C4-2B (cell line): ENCODE data around the gene NTF3.

Experiments
- ZFX ChIP-seq: fragments of 450-650 bp; IDR thresholded peaks from 2 replicates; pipeline ENCODE4 v1.6.1; 2017
- TF ChIP-seq, protein P1 (sequence below): fragments of 450-650 bp; conservative IDR thresholded peaks from 2 replicates; pipeline ENCODE4 v1.5.1; 2017; ENCODE audit warnings: mild to moderate bottlenecking

DNA sequence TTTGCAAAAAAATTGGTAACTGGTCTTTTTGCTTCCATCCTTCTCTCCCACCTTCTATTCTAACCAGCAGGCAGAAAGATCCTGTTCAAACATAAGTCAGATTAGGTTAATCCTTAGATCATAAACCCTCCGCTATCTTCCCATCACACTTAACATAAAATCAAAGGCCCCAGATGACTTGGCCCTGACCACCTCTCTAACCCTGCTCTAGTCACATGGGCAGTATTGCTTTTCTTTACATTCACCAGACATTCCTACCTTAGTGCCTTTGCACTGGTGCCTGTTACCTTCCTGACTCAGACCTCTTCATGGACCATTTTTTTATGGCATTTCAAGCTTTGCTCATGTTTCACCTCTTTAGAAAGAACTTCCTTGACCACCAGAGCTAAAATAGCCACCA is 83.5 kb downstream of the NTF3 start:
- TF ChIP-seq, protein P1, sequence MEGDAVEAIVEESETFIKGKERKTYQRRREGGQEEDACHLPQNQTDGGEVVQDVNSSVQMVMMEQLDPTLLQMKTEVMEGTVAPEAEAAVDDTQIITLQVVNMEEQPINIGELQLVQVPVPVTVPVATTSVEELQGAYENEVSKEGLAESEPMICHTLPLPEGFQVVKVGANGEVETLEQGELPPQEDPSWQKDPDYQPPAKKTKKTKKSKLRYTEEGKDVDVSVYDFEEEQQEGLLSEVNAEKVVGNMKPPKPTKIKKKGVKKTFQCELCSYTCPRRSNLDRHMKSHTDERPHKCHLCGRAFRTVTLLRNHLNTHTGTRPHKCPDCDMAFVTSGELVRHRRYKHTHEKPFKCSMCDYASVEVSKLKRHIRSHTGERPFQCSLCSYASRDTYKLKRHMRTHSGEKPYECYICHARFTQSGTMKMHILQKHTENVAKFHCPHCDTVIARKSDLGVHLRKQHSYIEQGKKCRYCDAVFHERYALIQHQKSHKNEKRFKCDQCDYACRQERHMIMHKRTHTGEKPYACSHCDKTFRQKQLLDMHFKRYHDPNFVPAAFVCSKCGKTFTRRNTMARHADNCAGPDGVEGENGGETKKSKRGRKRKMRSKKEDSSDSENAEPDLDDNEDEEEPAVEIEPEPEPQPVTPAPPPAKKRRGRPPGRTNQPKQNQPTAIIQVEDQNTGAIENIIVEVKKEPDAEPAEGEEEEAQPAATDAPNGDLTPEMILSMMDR: no peak
- no peak for TF ChIP-seq ZFX
